ENCODE data around the gene NPAS2.

NPAS2 gene

DNA sequence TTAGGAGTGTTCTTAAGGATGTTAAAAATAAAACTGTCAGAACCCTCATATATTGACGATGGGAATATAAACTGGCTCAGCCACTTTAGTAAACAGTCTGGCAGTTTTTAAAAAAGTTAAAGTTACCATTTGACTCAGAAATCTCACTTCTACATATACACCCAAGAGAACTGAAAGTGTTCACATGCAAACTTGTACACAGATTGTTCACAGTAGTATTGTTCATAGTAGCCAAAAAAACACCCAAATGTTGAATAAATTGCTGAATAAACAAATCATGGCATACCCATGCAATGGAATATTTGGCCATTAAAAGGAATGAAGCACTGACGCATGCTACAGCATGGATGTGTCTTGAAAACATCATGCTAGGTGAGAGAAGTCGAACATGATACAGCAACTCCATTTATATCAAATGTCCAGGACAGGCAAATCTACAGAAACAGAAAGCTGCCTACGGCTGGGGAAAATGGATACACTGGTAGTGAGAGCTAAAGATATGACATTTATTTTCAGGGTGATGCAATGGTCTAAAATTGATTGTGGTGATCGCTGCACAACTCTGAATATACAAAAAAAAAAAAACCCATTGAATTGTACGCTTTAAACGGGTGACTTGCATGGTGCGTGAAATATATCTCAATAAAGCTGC, 192.2 kb downstream of the NPAS2 start:
- DNase-seq (ENCODE audit: low read depth in 2 of 2): no peak

DNA sequence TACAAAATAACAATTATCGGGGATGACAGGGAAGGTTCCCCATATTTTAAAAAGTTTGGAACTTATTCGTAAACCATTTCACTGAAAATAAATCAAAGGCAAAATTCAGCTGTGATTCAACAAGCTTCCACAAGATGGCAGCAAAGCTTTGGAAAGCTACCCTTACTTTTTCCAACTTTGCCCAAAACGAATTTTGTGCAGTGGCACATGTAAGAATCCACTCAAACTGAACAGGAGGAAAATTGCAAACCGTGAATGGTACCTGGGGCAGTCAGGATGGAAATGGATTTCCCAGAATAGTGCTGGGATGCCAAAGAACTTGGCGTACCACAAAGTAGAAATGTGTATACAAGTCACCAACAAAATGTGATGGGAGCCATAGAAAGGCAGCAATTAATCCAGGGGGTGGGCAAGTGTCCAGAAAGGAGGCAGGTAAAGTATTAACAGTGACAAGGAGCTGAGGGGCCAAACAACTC, 192.8 kb downstream of the NPAS2 start:
- DNase-seq (ENCODE audit: low read depth in 2 of 2): no peak

DNA sequence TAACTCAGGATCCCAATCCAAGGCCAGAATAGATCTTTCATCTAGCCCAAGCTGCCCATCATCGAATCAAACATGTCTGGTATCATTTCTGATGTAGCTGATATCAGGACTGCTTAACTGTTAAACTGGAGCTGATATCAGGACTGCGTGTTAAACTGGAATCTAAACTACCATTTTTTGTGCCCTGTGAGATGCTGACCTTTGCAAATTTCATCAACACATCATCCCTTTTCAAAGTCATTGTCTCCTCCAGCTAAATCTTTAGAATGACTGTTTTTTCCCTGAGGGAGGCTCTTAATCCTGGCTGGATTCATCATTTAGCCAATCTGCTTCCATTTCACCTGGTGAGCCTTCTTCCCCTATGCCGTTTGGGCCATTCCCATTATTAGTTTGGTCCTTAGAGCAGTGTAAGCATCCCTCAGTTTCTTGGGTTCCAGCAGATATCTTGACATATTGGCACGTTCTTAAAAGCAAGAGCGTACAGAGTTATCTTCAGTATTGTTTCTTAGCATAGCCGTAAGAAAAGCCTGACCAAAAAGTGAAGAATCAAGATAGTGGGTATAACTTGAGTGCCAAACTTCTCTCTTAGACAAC, 194.4 kb downstream of the NPAS2 start:
- no peak for DNase-seq (ENCODE audit: low read depth in 2 of 2)

DNA sequence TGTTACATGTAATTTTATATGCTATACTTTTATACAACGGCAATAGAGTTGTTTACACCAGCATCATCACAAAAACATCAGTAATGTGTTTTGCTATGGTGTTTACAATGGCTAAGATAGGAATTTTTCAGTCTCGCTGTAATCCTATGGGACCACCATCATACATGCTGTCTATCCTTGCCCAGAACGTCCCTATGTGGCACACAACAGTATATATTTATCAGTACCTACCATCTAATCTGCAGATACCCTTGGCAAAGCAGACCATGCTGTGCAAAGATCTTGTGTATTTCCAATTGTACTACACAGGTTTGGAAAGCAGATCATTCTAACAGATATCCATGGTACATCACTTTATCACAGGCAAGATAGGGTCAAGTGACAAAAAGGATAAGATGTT, 197.4 kb downstream of the NPAS2 start:
- DNase-seq (ENCODE audit: low read depth in 2 of 2): no peak

DNA sequence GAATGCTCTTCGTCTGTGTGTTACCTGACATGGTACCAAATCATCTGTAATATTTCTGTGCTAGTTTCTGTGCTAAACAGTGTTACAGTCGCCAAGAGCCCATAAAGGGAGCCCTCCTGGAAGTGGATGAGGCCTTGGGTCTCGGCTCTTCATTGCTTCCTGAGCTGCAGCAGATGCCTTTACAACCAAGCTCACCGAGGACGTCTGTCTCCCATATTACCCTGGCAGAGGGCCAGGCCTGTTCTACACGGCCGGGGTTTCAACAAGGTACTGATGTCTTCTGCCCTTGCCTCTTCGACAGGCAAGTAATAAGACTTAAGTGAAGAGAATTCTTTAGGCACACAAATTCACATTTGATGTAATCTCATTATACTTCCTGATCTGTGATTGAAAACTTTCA, 199.0 kb downstream of the NPAS2 start:
- no peak for DNase-seq (ENCODE audit: low read depth in 2 of 2)

DNA sequence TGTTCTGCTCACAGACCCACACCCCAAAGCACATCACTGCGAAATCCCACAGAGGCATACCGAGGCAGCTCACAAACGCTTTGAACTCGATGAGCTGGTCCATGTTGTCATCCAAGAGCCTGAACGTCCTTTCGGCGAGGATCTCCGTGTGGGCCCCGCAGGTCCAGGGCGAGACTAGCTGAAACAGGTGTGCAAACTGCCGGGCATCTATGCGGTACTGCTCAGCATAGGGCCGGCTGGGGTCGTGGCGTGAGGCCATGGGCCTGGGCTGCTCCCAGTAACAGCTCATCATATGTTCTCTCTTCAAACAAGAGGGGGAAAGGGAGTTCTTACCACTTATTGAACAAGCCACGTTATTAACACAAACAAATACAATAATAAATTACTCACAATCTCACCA, 202.3 kb downstream of the NPAS2 start:
- no peak for DNase-seq (ENCODE audit: low read depth in 2 of 2)

DNA sequence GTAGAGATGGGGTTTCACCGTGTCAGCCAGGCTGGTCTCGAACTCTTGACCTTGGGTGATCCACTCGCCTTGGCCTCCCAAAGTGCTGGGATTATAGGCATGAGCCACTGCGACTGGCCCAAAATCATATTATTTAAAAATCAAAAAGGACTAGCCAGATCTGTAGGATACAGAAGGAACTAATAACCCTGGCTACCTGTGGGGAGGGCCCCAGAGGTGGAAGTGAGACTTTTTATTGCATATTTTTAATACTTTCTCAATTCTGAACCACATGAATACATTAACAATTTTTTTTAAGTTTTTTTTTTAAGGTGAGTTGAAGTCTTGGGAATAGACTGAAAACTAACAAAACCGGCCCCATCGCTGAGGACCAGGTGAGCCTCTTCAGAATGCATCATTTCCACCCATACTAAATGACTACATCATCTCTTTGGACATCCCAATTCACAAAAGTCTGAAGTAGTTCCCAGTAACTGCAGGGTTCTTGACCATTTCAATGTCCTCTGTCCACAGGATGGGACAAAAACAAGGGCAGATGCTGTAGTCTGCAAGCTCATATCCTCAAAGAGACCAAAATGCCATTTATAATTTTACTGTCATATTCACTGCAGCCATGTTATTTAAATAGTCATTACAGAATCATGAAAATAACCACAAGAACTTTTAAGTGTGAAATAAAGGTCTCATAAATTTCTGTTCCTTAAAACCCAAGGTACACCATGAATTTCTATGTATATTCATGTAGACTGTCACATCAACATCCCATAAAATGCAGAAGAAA, 203.6 kb downstream of the NPAS2 start:
- no peak for DNase-seq (ENCODE audit: low read depth in 2 of 2)

DNA sequence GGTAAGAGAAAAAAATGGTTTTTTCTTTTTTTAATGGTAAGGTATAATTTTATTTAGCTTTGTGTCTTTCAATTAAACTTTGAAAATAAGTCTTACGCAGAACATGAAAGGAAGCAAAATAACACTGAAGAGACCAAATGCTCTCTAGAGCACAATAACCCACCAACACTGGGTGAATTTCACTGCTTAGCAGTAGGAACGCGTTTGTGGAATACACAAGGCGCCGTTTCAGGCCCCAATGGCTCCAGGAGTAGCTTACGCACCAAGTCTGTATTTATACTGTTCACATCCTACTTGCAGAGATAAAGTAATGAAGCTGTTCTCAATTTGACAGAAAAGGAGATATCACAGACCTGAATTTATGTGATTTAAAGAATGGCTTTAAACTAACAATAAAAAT, 205.6 kb downstream of the NPAS2 start:
- DNase-seq (ENCODE audit: low read depth in 2 of 2): no peak

DNA sequence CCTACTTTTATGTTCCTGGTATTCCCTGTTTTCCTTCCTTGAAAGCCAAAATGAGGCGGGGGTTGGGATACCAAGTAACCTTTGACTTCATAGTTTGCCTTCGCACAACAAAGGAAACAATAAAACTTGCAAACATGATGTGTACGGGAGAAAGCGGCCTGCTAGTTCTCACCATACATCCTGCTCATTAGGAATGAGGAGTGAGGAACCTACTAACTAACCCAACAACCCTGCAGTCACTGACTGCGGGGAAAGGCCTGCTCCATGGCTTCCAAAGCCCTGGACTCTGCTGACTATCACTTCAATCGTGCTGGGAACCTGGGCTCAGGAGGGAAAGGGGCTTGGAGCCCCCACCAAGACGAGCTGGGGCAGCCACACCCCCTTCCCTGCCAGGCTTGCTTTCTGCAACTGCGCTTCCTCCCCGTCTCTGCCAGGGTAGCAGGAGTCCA, 206.3 kb downstream of the NPAS2 start:
- DNase-seq (ENCODE audit: low read depth in 2 of 2): no peak

DNA sequence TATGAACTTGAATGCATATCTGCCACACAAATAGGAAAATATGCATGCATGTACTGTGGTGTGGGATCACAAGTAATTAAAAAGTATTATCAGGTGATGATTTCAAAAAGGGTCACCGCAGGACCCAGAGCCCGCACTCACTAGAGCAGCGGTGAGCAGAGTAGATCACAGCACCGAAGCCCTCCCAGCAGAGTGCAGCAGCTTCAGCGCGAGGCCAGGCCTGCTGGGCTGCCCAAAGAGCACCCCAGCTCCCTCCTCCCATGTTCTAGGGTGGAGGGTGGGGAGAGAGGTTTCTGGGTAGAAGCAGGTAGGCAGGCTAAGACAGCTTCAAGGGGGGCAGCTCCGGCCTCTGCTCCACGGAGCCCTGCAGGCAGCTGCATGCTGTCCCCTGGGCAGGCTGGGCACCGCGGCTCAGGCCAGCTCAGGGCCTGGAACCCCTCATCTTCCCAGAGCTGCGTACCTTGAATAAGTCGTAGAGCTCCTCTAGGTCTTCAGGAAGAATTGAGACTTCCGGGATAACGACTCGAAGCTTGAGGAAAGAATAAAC, 207.1 kb downstream of the NPAS2 start:
- no peak for DNase-seq (ENCODE audit: low read depth in 2 of 2)

DNA sequence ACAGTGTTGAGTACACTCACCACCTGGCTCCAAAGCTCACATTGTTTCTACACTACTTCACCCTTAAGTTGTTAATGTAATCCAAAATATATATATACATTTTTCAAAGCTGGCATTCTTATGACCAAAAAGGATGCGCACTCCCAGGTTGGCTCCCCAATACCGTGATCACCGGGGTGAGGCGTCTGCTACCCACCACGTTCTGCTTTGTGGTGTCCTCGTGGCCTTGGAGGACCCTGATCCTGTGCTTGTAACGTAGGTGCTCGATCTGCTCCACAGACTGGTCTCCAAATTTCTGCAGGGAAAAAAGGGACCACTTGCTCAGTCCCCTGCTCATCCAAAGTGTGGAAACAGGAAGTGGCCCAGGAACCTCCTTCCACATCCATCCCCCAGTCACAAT, 207.9 kb downstream of the NPAS2 start:
- no peak for DNase-seq (ENCODE audit: low read depth in 2 of 2)

DNA sequence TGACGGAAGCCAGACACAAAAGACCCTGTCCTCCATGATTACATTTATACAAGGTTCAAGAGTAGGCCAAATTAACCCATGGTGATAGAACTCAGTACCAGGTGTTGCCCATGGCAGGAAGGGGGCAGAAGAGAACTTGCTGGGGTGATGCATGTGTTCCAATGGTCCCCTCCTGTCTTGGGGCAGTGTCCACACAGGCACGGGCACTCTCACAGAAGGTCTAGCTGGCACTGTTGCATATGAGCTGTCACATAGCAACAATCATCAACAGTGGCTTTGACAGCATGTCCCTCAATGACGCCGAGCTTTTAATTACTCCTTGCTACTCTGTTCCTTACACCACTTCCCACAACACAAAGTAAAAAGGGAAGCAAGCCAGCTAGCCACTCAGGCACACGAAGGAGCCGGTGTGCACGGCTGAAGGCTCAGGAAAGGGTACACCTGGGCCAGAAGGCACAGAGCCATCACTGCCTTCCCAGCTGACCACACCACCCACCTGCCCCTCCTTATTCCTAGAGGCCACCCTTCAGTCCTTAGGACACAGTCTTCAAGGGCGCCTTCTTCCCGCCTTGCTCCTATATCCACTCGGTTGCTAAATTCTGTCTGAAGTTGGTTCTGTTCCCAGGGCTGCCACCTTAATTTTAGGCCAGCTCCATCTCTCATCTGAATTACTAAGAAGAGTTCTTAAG, 211.1 kb downstream of the NPAS2 start:
- no peak for DNase-seq (ENCODE audit: low read depth in 2 of 2)

DNA sequence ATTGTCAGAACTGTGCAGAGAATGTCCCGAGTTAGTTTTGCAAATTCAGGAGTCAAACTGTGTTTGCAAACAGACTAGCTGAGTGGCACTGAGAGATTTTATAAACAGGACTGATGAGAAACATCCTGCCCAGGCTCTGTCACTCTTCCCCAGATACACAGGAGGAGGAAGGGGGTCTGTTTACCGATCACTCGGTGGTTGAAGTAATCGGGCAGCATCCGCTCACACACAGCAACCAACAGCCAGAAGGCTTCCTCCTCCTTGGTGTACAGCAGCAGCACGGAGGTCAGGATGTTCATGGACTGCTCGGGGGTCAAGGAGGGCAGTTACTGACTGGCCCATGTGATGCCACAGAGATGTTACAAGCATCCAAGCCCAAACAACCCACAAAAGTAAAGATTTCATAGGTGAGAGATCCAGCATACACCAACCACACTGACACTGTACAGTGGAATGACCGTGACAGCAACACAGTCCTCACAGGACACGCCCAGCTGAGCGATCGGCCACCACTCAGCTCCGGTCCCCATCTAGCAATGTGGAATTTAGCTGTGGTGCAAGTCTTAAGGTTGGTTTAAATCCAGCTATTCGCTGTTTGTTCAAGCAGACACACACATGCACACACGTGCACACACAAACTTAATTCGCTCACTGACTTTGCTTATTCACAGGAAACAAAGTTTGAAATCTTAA, 212.3 kb downstream of the NPAS2 start:
- DNase-seq (ENCODE audit: low read depth in 2 of 2): no peak

DNA sequence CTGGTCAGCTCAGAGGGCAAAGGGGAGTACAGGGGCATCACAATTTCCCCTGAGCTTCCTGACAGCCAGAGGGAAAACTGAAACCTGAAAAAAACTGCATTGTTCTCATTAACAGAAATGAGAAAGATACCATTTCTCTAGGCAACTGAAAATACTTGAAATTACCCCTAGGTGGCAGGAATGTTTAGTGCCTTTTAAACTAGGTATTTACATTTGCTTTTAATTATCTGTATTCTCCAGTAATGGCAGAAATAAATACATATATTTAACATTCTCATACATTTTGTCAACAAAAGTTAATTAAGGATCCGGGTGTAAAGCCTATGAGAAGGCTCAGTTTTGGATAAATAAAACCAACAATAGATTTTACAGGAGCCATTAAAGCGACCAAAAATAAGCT, 216.6 kb downstream of the NPAS2 start:
- no peak for DNase-seq (ENCODE audit: low read depth in 2 of 2)

DNA sequence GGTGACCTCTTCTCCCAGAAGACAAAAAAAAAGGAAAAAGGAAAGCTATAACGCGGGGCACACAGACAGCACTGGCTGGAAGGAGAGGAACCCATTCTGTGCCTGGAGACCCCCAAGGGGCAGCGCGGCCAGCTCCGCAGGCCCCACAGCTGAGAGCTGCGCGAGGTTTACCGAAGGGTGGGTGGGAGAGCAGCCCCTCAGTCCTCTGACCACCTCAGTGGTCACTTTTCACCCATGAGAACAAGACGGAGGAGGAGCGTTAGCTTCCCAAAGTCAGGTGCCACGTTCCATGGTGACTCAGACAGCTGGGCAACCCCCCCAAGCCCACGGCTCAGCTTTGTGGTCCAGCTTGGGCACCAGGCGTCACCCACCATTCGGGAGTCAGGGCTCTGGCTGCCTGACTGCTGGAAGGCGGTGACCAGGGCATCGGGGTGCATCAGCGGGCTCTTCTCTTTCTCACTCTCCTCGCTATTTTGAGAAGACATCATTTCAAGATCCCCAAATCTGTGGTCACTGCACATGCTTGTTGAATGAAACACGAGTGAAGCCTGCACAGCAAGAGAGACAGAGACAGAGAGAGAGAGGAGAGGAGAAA, 217.3 kb downstream of the NPAS2 start:
- no peak for DNase-seq (ENCODE audit: low read depth in 2 of 2)

DNA sequence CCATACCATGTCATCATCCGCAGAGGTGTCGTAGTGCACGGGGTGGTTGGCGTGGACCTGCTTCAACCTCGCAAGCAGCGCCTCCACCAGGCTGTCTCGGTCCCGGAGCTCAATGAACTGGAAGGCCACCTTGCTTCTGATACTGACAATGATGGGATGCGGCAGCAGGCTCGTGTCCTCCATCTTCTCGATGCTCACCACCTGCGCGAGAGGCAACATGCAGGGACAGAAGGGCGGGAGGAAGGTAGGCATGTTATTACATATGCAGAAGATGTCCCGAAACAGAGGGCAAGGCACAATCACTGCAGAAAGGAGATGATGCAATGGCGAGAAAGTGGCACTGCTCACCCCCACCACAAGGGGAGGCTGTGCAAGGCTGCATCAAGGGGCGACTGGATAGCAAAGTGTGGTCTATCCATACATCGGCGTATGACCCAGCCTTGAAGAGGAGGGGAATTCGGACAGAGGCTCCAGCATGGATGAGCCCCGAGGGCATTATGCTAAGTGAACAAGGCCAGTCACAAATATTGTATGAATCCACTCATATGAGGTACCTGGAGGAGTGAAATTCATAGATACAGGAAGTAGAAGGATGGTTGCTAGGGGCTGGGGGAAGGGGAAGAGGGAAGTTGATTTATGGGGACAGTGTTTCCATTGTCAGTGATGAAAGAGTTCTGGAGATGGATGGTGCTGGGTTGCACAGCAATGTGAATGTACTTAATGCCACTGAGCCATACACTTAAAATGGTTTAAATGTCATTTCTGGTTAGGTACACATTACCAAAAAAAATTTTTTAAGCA, 218.7 kb downstream of the NPAS2 start:
- DNase-seq (ENCODE audit: low read depth in 2 of 2): peak in 1 of 2 donors; percentile 13

DNA sequence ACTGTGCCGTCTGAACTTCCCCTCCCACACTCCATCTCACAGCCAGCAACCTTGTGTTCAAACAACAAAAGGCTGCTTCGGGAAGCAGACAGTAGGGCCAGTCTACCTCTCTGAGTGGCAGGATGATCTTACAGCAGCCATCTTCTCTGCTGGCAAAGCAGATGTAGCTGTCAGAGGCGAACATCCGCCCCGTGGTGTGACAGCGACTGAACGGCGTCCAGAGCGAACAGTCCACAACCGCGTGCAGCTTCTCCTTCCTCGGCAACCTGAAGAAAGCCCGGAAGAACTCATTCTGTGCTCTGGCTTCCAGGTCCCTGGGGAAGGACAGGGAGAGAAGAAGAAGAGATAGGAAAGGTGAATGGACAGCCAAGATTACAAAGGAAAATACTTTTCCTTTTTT, 220.1 kb downstream of the NPAS2 start:
- no peak for DNase-seq (ENCODE audit: low read depth in 2 of 2)

DNA sequence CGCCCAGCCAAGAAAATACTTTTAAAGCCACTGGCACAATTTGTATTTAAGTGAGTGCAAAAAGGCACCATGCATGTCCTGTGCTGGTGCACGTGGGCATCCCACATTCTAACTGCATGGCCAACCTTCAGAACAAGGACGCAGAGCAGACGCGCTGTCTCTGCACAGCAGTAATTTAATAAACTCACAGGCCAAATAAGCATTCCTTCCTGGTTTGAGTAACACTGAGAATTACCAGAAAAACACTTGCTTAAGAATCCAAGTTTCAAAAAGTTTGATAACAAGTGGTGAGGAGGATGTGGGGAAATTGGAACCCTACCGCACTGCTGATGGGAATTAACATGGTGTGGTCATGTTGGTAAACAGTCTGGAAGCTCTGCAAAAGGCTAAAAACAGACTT, 220.8 kb downstream of the NPAS2 start:
- DNase-seq (ENCODE audit: low read depth in 2 of 2): no peak

DNA sequence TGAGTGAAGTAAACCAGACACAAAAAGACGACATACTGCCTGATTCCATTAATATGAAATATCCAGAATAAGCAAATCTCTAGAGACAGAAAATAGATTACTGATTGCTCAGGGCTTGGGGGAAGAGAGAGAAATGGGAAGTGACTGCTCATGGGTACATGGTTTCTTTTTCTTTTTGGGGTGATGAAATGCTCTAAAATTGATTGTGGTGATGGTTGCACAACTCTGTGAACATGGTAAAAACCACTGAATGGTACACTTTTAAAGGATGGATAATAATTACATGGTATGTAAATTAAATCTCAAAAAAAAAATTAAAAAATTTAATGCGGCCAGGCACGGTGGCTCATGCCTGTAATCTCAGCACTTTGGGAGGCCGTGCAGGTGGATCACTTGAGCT, 221.5 kb downstream of the NPAS2 start:
- DNase-seq (ENCODE audit: low read depth in 2 of 2): no peak

DNA sequence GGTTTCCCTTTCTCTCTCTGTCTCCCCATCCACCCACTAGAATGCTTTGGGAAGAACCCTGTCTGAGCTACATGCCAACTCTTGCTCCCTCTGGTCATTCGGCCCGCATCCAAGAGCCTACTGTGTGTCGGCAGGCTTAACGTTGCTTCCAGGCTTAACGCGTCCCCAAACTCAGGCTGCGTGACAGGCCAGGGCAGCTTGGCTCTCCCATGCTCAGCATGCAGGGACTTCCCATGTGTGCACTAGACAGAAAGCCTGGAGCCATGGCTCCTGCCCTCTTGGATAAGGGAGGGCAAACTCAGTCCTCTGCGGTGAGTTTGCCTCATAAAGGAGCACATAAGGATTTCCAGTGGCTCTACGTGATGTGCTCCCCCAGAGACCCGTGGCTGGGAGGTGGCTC, 225.4 kb downstream of the NPAS2 start:
- DNase-seq (ENCODE audit: low read depth in 2 of 2): no peak
